ENCODE measurements around the gene SLC16A3. TPM values are rescaled to one million over a fixed set of nuclear protein-coding genes. Genes with fewer than 3 reads are reported as not detected.
"Not testable (repeated sequence)": the region's sequence is repeated elsewhere in the genome, so short reads cannot be mapped to it uniquely, and the experiment has no call there.

Gene SLC16A3
- total RNA-seq, 2 donors from 2014 or later = 53.7 to 65.6 TPM

DNA sequence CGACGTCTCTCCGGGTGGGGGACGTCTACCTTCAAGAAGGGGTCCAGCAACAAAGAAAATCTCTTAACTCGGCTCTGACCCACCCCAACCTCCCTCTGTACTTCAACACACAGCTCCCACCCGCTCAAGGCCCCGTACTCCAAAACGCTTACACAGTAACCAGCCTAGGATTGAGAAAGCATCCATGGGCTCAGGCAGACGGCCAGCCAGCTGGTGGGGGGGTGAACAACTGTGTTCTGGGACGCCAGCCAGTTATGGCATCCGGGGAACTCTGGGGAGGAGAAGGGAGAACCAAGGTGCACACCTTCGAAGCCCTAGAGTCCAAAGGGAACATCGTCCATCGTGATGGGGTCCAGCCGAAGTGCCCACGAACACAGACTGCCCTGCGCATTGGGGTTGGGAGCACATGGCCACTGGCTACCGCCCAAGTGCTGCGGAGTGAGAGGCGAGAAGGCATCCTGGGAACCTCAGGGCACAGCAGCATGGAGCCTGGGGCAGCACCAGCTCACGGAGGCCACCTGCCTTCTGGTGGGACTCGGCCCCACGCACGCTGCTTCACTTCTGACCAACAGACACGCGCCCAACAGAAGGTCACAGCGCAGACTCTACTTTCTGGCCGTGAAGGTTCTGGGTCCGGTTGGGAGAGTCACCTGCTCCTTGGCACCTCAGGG, 14.3 kb downstream of the SLC16A3 start:
- intact Hi-C loops (cut with DNase I) = no loop called here
- peak; percentile 93 for DNase-seq (ENCODE audit: low spot score)

DNA sequence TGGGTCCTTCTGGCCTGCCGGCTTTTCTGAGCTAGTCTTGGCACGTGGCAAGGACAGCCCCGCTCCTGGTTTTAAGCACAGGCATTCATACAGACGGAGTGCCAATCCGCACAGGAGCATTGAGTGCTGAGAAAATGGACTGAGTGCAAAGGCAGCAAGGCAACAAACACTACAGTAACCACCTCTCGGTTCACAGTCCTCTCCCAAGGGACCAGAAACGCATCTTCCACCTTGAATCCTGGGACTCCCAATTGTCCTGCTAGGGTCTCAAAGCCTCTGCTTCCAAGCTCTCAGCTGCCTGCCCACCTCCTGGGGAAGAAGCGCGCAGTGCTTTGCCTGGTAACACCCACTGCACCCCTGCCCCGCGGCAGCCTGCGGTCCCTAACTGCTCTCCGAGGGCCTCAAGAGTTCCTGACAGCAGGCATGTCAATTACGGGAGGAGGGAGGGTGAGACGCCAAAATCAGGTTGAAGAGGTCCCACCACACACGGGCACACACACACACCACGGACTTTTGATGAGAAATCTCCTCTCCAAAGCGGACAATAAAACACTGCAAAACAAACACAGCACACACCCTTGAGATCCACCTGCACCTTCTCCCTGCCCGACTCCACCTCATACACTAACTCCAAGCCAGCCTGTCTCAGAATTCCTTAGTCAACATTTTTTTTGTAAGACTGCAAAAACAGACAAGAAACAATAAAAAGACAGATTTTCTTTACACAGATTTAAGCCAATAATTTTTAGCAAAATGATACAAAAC, 15.0 kb downstream of the SLC16A3 start:
- intact Hi-C loops (cut with DNase I) = no loop called here
- no peak for DNase-seq (ENCODE audit: low spot score)

DNA sequence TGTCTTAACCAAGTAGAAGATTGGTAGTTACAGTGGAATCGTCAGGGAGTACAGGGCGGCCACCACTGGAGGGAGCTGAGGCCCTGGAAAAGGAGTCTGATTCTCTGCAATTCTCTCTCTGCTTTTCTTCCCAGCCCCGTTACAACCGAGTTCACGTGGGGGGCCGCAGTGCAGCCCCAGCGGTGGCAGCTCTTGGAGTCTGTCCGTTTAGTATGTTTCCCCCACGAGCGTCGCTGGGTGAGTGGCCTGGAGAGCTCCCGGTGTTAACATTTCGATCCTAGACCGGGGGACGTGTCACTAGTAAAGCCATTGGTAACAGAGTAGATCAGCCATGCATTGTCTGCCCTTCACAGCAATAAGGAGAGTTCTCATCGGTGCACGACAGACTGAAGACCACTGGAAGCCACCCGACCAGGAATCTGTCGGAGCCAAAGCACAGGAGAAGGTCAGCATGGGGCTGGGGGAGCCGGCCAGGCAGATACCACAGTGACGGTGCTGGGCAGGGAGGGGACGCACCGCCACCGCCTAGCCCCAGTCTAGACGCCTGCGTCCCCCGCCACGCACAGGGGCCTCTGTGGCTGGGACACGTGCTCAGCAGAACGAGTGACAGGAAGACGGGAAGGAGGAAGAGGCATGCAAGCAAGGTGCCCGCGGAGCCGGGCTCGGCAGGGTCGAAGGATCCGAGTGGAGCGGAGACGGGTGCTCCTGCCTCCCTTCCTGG, 15.7 kb downstream of the SLC16A3 start:
- no peak for DNase-seq (ENCODE audit: low spot score)
- intact Hi-C loops (cut with DNase I) = no loop called here

DNA sequence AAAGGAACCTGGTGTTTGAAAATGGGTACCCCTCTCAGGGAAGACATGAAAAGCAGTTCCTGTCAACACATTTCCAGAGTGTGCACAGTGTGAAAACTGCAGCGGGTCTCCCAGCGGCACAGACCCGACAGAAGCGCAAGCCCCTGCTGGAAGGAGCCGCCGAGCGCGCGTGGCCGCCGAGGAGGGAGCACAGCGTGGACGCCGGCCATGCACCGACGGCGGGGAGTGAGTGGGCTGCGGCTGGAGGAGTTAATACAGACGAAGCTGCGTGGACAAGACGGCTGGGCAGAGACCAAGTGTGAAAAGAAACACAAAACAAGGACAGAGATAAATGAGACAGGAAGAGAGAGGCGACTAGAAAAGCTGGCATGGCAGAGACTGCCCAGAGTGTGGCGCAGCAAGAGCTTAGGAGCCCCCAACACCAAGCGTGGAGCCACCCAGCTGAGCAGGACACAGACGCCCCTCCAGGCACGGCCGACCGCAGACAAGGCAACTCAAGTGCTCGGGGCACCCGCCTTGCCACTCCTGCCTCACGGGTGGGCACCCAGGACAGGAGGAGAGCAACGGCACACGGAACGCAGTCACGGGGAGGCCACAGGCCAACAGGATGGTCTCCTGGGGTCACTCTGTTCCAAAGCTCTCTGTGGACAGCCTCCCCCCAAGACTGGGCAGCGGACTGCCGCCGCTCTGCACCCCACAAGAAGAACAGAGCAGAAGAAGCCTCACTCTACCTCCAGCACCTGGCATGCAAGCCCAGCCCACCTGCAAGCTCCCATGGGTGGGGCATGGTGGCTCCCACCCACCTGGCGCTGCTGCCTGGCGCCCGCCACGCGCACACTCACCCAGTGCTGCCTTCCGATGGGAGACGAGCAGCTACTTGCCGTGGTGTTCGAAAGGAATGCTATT, 16.5 kb downstream of the SLC16A3 start:
- intact Hi-C loops (cut with DNase I) = no loop called here
- DNase-seq (ENCODE audit: low spot score) = no peak

DNA sequence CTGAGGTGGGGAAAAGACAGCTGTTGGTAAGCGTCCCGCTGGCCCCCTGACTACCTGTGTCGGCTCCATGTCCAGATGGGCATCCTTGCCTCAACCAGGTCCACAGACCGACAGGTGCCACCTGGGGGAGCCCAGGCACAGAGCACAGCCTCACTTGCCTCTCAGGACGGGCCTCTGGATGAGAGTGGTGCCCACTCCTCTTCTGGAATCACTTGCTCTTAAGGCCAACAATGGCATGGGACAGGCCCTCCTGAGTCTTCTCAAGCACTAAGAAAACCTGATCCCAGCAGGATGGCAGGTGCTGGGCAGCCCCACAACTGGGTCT, 17.2 kb downstream of the SLC16A3 start:
- intact Hi-C loops (cut with DNase I) = no loop called here
- DNase-seq (ENCODE audit: low spot score) = no peak

DNA sequence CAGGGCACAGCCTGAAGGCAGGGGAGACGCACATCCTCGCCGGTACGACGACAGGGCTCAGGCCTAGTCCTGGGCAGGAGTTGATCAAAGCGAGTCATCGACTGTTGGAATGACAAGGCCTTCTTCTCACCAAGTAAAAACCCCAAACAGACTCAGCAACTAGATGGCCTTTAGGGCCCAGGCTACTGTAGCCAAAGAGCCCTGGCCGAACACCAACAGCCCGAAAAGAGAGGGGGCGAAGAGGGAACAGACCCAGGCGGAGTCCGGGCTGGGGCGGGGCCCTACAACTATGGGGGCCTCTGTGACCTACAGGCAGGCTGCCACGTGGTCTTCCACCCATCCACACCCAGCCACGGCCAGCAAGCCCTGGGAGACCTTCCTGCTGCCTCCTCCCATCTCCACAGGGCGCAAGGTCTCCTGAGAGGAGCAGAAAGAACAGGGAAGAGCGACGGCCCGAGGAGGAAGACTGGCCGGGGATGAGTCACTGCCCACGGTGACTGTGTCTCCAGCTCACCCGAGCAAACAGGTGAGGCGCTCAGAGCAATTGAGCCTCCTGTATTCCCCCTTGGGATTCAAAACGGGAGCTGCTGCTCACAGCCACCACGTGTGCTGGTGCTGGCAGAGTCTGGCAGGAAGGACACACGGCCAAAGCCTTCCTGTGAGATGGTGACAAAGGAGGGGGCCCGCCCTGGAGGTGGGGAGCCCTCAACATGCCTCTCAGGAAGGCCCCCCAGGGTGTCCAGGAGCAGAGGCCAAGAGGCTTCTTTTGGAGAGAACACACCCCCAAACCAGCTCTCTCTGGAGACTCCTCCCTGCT, 17.7 kb downstream of the SLC16A3 start:
- peak; percentile 93 for DNase-seq (ENCODE audit: low spot score)
- intact Hi-C loops (cut with DNase I) = no loop called here

DNA sequence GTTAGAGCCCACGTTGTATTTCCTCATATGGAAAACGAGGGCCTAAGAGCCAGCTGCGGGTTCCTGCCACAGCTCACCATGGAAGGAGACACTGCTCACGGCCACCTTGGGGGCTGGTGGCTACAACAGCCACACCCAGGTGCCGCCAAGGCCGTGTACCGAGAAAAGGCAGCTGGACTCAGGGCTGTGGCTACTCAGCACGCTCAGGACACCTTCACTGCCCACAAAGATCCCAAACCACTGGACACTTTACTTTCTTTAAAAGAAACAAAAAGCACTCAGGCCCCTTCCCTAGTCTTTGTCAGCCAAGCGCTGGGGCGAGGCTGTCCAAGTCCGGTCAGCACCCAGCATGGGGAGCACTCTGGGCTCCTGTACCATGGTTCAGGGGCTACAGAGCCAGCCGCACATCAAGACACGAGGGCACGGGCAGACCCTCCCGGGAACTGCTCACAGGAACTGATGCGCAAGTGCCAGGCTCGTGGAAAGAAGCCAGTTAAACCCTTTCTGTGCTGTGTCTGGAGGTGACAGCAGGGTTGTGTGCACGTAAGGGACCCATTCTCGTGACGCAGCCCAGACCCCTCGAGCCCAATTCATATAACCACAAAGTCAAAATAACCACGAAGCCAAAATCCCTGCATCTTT, 18.5 kb downstream of the SLC16A3 start:
- intact Hi-C loops (cut with DNase I) = no loop called here

DNA sequence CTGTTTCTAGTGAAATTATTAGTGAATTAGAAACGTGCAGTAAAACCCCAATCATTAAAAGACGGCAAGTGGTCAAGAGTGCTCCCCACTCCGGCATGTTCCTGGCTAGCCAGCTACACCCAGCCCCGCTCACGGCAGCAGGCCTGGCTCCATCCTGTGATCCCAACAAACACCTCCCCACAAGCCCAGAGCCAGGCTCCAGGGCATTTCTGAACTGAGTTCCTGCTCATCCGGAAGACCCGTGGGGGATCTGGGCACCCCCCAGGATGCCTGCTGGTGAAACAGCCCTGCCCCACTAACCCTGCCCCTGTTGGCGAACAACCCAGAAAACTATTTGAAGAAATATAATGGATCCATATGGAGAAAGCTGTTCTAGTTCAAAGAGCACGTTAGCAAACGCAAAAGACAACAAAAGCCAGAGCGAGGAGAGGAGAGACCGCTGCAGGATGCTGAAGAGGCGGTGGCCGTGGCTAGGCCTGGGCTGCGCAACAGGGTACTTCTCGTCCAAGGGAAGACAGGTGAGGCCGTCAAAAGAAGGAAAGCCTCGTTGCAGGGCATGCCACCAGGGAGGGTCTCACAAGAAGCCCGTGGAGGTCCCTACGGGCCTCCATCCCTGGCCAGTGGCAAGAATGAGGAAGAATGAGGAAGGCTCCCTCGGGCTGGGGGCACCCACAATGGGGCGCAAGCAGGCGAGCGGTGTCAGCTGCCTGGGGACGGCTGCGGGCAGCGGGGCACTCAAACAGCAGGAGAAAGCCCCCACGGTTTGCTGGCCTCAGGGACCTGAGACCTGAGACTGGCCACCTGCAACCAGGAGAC, 19.2 kb downstream of the SLC16A3 start:
- no peak for DNase-seq (ENCODE audit: low spot score)
- intact Hi-C loops (cut with DNase I) = loop anchor here in 1 of 2 donors (2.0 kb wide), 1 partner anchor 17 kb away; no protein-coding TSS in a partner anchor

More for the DNA sequence above, 18.5 kb downstream of the SLC16A3 start:
- no peak for DNase-seq (ENCODE audit: low spot score)

DNA sequence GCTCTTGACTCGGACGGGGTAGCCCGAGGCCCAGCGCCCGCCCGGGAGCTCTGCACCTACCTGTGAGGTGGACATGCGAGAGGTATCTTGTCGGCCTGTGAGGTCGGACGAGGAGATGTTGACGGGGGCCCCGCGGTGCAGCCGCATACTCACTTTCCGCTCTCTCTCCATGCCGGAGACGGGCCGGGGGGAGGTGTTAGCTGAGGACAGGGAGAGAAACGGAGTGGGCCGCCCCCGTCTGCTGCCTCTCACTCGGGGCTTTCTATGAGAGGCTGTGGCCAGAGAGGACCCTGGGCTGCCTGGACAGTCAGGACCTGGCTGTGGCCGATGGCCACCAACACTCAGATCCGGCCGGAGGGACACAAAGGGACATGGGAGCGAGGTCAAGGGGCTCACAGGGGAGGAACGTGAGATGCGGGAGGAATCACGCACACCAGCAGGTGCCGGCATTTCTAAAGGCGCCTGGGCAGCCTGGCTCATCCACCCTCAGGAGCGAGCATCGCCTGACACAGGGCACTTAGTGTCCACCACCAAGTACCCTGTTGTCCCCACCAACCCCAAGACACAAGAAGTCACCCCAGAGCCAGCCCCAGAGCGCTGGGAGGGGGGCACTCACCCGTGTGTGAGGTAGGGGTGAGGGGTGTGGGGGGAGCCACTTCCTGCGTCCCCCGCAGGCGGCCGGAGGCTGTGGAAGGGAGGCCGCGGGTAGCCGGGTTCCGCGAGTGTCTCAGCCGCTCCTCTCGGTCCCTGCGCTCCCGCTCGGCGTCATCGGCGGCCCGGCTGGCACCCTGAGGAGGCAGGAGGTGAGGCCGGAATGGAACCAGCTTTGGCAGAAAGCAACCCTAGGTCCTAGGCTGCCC, 20.2 kb downstream of the SLC16A3 start:
- DNase-seq (ENCODE audit: low spot score) = no peak

DNA sequence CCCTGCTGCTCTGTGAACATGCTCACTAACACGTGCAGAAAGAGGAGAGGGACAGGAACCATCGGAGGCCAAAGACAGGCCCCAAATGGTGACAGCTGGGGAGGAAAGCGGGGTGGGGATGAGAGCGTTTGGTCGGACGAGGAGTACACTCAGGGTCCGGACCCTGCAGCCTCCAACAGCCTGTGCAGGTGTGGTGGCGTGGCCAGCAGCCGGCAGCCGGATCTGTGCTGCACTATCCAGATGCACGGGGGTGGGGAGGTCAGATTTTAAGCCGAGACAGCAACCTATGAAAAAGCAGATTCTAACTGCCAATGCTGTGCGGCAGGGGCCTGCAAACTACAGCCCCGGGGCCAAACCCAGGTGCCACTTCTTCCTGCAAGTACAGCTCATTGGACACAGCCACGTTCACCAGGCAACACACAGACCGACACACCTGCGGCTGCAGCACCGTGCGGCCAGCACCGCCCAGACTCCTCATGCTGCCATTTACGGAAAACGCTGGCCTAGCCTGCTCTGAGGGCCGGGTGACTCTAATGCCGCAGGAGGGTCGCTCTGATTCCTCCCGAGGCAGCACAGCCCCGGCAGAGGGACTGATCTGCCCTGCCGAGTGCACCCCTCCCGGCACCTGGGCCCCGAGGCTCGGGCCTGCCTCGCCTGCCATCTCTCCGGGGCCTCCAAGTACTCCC, 21.2 kb downstream of the SLC16A3 start:
- intact Hi-C loops (cut with DNase I) = loop anchor here (2.0 to 5.0 kb wide), 2 partner anchors 15 to 77 kb away; no protein-coding TSS in a partner anchor
- no peak for DNase-seq (ENCODE audit: low spot score)

More for the DNA sequence above, 20.2 kb downstream of the SLC16A3 start:
- intact Hi-C loops (cut with DNase I) = loop anchor here in 1 of 2 donors (2.0 kb wide), 1 partner anchor 16 kb away; no protein-coding TSS in a partner anchor

DNA sequence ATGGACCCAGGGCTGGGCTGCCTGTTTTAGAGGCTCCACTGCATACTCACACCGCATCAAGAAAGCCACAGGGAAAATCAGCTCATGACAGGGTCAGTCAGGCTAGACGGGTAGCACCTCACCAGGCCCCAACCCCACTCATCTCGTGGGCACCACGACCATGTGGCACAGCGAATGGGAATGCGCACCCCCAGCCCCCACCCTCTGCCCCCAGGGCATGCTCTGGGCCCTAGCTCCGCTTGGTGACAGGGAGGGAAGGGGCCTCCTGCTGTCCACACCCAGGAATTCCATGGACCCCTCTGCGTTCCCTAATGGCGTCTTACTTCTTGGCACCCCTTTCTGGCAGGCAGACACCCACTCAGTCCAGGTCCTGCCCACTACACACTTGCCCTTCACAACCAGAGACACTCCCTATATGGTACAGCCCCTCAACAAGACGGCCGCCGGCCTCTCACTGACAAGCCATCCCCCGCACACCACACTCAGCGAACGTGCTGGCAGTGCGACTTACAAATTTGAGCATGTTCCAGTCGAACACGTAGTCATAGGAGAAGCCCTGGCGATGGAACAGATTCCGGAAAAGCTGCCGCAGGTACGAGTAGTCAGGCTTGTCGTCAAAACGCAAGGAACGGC, 22.1 kb downstream of the SLC16A3 start:
- no peak for DNase-seq (ENCODE audit: low spot score)
- intact Hi-C loops (cut with DNase I) = loop anchor here in 1 of 2 donors (5.0 kb wide), 1 partner anchor 76 kb away; no protein-coding TSS in a partner anchor

DNA sequence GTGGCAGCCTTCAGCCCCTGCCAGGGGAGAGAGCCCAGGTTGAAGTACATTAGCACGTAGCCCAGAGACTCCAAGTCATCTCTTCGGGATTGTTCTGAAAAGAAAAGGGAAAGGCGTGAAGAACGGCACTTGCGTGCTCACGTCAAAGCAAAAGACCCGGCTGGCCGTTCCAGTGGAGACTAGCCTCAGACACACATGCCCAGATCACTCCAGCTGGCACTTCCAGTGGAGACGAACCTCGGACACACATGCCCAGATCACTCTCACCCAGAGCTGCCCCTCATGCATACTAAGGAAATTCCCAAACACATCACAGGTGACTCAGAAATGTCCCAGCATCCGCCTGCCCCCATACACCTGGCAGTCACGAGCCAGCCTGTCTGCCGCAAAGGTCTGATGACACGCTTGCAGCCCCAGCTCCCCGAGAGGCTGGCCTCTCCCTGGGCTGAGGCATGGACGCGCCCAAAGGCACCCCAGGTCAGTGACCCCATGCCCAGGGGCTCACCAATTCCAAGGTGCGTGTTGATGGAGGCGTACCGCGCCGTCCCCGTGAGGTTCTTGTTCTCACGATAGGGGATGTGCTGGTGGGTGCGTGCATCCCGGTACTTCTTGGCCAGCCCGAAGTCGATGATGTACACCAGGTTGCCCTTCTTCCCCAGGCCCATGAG, 23.8 kb downstream of the SLC16A3 start:
- no peak for DNase-seq (ENCODE audit: low spot score)
- intact Hi-C loops (cut with DNase I) = loop anchor here in 1 of 2 donors (5.0 kb wide), 1 partner anchor 75 kb away; no protein-coding TSS in a partner anchor

DNA sequence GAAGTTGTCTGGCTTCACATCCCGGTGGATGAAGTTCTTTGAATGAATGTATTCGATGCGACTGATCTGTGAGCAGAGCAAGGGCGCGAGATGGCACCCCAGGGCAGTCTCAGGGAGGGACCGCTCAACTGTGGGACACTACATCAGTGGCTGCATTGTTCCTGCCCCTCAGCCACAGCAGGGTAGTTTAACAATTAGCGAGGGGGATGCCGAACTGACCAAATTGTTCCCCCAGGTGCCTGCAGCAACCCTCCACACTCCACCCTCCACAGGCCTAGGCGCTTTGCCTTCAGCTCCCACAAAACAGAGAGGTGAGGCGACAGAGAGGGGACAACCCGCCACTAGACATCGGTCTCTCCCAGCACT, 24.3 kb downstream of the SLC16A3 start:
- no peak for DNase-seq (ENCODE audit: low spot score)
- intact Hi-C loops (cut with DNase I) = loop anchor here in 1 of 2 donors (5.0 kb wide), 1 partner anchor 74 kb away; no protein-coding TSS in a partner anchor

DNA sequence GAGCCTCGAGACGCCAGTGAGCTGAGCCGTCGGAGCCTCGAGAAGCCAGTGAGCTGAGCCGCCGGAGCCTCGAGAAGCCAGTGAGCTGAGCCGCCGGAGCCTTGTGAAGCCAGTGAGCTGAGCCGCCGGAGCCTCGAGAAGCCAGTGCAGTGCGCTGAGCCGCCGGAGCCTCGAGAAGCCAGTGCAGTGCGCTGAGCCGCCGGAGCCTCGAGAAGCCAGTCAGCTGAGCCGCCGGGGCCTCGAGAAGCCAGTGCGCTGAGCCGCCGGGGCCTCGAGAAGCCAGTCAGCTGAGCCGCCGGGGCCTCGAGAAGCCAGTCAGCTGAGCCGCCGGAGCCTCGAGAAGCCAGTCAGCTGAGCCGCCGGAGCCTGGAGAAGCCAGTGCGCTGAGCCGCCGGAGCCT, 25.3 kb downstream of the SLC16A3 start:
- DNase-seq (ENCODE audit: low spot score) = not testable (repeated sequence)
- intact Hi-C loops (cut with DNase I) = loop anchor here in 1 of 2 donors (5.0 kb wide), 1 partner anchor 73 kb away; no protein-coding TSS in a partner anchor

Measured in posterior vena cava (tissue), 2 donors.